ENCODE data around the gene SPRN. TPM values are rescaled to one million over a fixed set of nuclear protein-coding genes. Genes with fewer than 3 reads are reported as not detected.
"Not testable (repeated sequence)": the region's sequence is repeated elsewhere in the genome, so short reads cannot be mapped to it uniquely, and the experiment has no call there.

SPRN gene
- total RNA-seq, 1 donor from 2014 or later = not detected

DNA sequence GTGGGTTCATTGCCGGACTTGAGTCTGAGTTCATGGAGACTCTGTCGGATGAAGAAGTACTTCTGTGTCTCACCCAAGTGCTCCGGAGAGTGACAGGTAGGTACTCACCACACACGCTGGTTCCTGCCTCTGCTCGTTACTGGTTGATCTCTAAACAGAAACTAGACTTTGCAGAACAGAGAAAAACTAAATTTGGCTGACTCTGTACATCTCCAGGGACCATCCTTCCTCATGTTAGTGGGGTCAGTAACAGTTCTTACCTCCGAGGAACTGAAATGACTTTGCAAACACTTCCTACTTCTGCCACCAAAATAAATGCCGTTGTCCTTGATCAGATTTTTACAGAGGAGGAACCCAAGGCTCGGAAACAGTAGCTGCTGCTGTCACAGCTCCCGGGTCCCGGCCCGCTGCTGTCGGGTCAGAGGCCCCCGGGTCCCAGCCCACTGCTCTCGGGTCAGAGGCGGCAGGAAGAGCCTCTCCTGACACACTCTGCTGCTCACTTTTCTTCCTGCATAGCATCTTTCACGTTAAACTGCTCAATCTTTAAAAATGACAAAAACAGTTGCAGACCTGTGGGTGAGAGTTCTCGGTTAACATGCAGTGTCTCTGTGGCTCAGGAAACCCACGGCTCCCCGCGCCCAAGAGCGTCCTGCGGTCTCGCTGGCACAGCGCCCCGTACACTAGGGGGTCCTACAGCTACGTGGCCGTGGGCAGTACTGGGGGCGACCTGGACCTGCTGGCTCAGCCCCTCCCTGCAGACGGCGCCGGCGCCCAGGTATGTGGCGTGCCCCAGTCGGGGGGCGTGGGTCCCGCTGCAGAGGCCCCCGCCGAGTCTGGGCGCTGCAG is 35.2 kb downstream of the SPRN start:
- H3K27me3 Mint-ChIP-seq (ENCODE audit: low read depth) = no peaks in the 10 kb centered on the region
- peak; percentile 46 for DNase-seq (ENCODE audit: low spot score)
- peak overlapping the region; percentile 78 for H3K4me3 Mint-ChIP-seq (ENCODE audit: low read depth)
- intact Hi-C loops (cut with micrococcal nuclease) = loop anchor here (1.0 kb wide), 1 partner anchor 113 kb away; the partner anchor contains the start of gene ADAM8
- peaks cover 36% of the 10 kb centered on the region for H3K4me1 Mint-ChIP-seq (ENCODE audit: low read depth)
- H3K9me3 Mint-ChIP-seq = no peaks in the 10 kb centered on the region
- H3K36me3 Mint-ChIP-seq (ENCODE audit: low read depth) = peaks cover 12% of the 10 kb centered on the region
- peak overlapping the region; percentile 90 for H3K27ac Mint-ChIP-seq

- no peaks in the 10 kb centered on the region for H3K9me3 Mint-ChIP-seq
- peak overlapping the region; percentile 78 for H3K4me3 Mint-ChIP-seq (ENCODE audit: low read depth)
- peaks cover 35% of the 10 kb centered on the region for H3K4me1 Mint-ChIP-seq (ENCODE audit: low read depth)
- H3K27me3 Mint-ChIP-seq (ENCODE audit: low read depth) = no peaks in the 10 kb centered on the region
- H3K27ac Mint-ChIP-seq = peak overlapping the region; percentile 90
- H3K36me3 Mint-ChIP-seq (ENCODE audit: low read depth) = peaks cover 12% of the 10 kb centered on the region
- no peak for DNase-seq (ENCODE audit: low spot score)
- intact Hi-C loops (cut with micrococcal nuclease) = no loop called here
These were observed 36.0 kb downstream of the SPRN start for GRCh38 chr10:133388236-133388972.

- Mint-ChIP-seq H3K4me1 (ENCODE audit: low read depth) (peaks cover 38% of the 10 kb centered on the region), H3K36me3 (ENCODE audit: low read depth) (peaks cover 17% of the 10 kb centered on the region)
- H3K9me3 Mint-ChIP-seq; H3K27me3 Mint-ChIP-seq (ENCODE audit: low read depth); intact Hi-C loops (cut with micrococcal nuclease); H3K27ac Mint-ChIP-seq; DNase-seq (ENCODE audit: low spot score); H3K4me3 Mint-ChIP-seq (ENCODE audit: low read depth): not testable (repeated sequence)
These were observed 37.5 kb downstream of the SPRN start for GRCh38 chr10:133386951-133387350.

GRCh38 chr10:133385214-133385613 is 39.2 kb downstream of the SPRN start:
- DNase-seq (ENCODE audit: low spot score) = no peak
- no peak overlapping the region for H3K4me3 Mint-ChIP-seq (ENCODE audit: low read depth)
- intact Hi-C loops (cut with micrococcal nuclease) = no loop called here
- peaks cover 12% of the 10 kb centered on the region for H3K36me3 Mint-ChIP-seq (ENCODE audit: low read depth)
- H3K27ac Mint-ChIP-seq = no peak overlapping the region
- H3K9me3 Mint-ChIP-seq = no peaks in the 10 kb centered on the region
- peaks cover 24% of the 10 kb centered on the region for H3K4me1 Mint-ChIP-seq (ENCODE audit: low read depth)
- no peaks in the 10 kb centered on the region for H3K27me3 Mint-ChIP-seq (ENCODE audit: low read depth)

GRCh38 chr10:133384071-133384470 is 40.4 kb downstream of the SPRN start:
- H3K27me3 Mint-ChIP-seq (ENCODE audit: low read depth) = no peaks in the 10 kb centered on the region
- intact Hi-C loops (cut with micrococcal nuclease) = no loop called here
- no peak overlapping the region for H3K4me3 Mint-ChIP-seq (ENCODE audit: low read depth)
- H3K36me3 Mint-ChIP-seq (ENCODE audit: low read depth) = peaks cover 12% of the 10 kb centered on the region
- peaks cover 16% of the 10 kb centered on the region for H3K4me1 Mint-ChIP-seq (ENCODE audit: low read depth)
- no peak for DNase-seq (ENCODE audit: low spot score)
- H3K9me3 Mint-ChIP-seq = no peaks in the 10 kb centered on the region
- no peak overlapping the region for H3K27ac Mint-ChIP-seq

GRCh38 chr10:133383551-133383950 is 40.9 kb downstream of the SPRN start:
- H3K9me3 Mint-ChIP-seq = no peaks in the 10 kb centered on the region
- peaks cover 12% of the 10 kb centered on the region for H3K36me3 Mint-ChIP-seq (ENCODE audit: low read depth)
- DNase-seq (ENCODE audit: low spot score) = no peak
- no peaks in the 10 kb centered on the region for H3K27me3 Mint-ChIP-seq (ENCODE audit: low read depth)
- peaks cover 11% of the 10 kb centered on the region for H3K4me1 Mint-ChIP-seq (ENCODE audit: low read depth)
- intact Hi-C loops (cut with micrococcal nuclease) = no loop called here
- no peak overlapping the region for H3K27ac Mint-ChIP-seq
- H3K4me3 Mint-ChIP-seq (ENCODE audit: low read depth) = no peak overlapping the region

DNA sequence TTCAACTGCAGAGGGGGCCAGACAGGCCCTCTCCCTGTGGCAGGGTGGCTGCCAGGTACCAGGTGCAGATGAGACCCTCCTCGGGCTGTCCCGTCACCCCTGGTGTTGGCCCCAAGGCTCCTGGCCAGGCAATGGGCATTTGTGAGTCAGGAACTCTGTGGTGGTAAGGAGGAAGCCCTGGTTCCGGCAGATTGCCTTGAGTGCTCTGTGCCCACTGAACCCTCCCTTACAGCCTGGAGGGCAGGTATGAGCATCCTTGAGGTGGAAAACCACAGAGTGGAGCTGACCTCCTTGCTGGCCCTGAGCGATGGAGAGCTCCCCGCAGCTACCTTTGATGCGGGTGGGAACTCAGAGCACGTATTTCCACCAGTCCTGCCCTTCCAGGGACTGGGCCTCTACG is 43.4 kb downstream of the SPRN start:
- DNase-seq (ENCODE audit: low spot score) = no peak
- peaks cover 6% of the 10 kb centered on the region for H3K4me1 Mint-ChIP-seq (ENCODE audit: low read depth)
- intact Hi-C loops (cut with micrococcal nuclease) = no loop called here
- no peaks in the 10 kb centered on the region for H3K9me3 Mint-ChIP-seq
- H3K36me3 Mint-ChIP-seq (ENCODE audit: low read depth) = peaks cover 8% of the 10 kb centered on the region
- H3K27me3 Mint-ChIP-seq (ENCODE audit: low read depth) = peaks cover 2% of the 10 kb centered on the region
- no peak overlapping the region for H3K4me3 Mint-ChIP-seq (ENCODE audit: low read depth)
- no peak overlapping the region for H3K27ac Mint-ChIP-seq

DNA sequence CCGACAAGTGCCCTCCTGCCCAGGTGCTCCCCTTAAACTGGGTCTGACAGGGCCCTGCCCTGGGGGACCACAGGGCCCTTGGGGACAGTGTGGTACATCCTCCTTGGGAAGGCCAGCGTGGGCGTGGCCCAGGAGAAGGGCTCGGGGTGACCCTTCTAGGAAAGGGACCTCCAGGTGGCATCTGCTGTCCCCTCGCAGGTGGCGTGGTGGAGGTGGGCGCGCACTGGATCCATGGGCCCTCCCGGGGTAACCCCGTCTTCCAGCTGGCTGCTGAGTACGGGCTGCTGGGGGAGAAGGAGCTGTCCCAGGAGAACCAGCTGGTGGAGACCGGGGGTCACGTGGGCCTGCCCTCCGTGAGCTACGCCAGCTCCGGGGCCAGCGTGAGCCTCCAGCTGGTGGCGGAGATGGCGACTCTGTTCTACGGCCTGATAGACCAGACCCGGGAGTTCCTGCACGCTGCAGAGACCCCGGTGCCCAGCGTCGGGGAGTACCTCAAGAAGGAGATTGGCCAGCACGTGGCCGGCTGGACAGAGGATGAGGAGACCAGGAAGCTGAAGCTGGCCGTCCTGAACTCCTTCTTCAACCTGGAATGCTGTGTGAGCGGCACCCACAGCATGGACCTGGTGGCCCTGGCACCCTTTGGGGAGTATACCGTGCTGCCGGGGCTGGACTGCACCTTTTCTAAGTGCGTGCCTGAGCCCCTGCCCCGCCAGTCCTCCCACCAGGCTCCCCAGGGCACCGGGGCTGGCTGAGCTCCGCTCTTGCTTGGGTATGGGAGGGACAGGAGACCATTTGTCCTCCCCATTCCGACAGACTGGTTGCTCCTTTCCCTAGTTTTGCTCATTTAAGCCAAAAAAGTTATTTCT is 44.4 kb downstream of the SPRN start:
- peak overlapping the region; percentile 70 for H3K4me3 Mint-ChIP-seq (ENCODE audit: low read depth)
- H3K27ac Mint-ChIP-seq = no peak overlapping the region
- no peaks in the 10 kb centered on the region for H3K9me3 Mint-ChIP-seq
- DNase-seq (ENCODE audit: low spot score) = no peak
- H3K36me3 Mint-ChIP-seq (ENCODE audit: low read depth) = peaks cover 8% of the 10 kb centered on the region
- intact Hi-C loops (cut with micrococcal nuclease) = loop anchor here (2.0 to 5.0 kb wide), 2 partner anchors 71 to 843 kb away; partner anchors contain the start of genes INPP5A, TUBGCP2 and ZNF511
- peaks cover 6% of the 10 kb centered on the region for H3K4me1 Mint-ChIP-seq (ENCODE audit: low read depth)
- peaks cover 5% of the 10 kb centered on the region for H3K27me3 Mint-ChIP-seq (ENCODE audit: low read depth)

DNA sequence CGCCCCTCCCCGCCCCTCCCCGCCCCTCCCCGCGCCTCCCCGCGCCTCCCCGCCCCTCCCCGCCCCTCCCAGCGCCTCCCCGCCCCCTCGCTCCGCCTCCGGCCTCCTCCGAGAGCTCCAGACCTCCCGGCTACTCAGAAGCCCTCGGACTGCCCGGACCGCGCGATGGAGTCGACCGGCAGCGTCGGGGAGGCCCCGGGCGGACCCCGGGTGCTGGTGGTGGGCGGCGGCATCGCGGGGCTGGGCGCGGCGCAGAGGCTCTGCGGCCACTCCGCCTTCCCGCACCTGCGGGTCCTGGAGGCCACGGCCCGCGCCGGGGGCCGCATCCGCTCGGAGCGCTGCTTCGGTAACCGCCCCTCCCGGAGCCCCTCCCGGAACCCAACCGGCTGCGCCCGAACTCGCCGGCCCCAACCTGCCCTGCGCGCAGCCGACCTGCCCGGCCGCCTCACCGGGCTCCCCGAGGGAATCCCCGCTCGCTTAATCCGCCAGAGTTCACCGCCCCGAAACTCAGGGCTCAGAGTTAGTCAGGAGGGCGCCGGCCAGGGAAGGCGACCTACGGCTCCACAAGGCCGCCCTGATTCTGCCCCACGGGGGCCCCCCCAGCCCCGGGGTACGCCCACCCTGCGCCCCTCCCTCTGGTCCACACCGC is 45.1 kb downstream of the SPRN start, which contains the start of gene PAOX:
PAOX (plus strand) TSS at position 111 of the 649 bp plus-strand sequence; CDS start at position 166, 55 bp downstream.
- Mint-ChIP-seq H3K4me1 (ENCODE audit: low read depth) (peaks cover 6% of the 10 kb centered on the region), H3K36me3 (ENCODE audit: low read depth) (peaks cover 8% of the 10 kb centered on the region), H3K27ac (no peak within 1 kb of the TSS), H3K9me3 (no peaks in the 10 kb centered on the region), H3K4me3 (ENCODE audit: low read depth) (peak within 1 kb of the TSS; percentile 70), H3K27me3 (ENCODE audit: low read depth) (peaks cover 5% of the 10 kb centered on the region)
- intact Hi-C loops (cut with micrococcal nuclease) = loop anchor here (2.0 to 5.0 kb wide), 2 partner anchors 70 to 842 kb away; partner anchors contain the start of genes INPP5A, TUBGCP2 and ZNF511
- DNase-seq (ENCODE audit: low spot score) = peak; percentile 59

DNA sequence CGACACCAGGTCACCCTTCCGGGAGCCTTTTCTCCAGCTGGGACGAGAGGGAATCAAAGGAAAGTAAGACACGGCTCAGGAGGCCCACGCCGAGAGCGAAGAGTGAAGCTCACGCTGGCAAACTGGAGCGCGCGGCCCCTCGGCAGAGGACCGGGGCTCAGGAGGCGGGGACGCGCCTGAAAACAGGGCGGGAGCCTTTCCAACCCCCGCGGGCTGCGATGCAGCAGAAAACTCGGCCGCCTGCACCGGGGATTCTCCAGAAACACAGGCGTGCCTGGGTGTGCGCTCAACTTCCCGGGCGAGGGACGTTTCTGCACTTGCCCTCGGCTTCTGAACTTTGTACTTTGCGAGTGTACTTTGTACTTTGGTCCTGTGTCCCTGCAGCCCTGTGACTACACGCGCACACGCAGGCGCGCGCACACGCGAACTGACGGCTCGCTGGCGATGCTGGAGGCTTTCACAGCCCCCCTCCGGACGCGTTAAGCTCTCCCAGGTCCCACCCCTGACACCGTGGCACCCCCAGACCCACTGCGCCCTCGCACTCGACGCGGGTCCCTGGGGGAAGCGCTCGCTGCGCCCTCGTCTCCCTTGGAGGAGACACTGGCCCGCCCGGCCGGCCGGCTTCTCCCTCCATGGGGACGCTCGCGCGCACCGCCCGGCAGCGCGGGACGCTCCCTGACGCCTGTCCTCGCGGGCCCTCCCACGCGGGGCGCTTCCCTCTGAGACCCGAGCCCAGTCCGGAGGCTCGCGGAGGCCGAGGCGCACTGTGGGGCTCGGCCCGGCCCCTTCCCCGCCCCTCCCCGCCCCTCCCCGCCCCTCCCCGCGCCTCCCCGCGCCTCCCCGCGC is 46.0 kb downstream of the SPRN start:
- H3K4me3 Mint-ChIP-seq (ENCODE audit: low read depth) = peak overlapping the region; percentile 69
- H3K4me1 Mint-ChIP-seq (ENCODE audit: low read depth) = peaks cover 9% of the 10 kb centered on the region
- H3K9me3 Mint-ChIP-seq = no peaks in the 10 kb centered on the region
- intact Hi-C loops (cut with micrococcal nuclease) = loop anchor here (1.0 to 5.0 kb wide), 4 partner anchors 12 to 841 kb away; partner anchors contain the start of genes INPP5A, TUBGCP2 and ZNF511
- peaks cover 8% of the 10 kb centered on the region for H3K36me3 Mint-ChIP-seq (ENCODE audit: low read depth)
- H3K27ac Mint-ChIP-seq = no peak overlapping the region
- peak; percentile 58 for DNase-seq (ENCODE audit: low spot score)
- peaks cover 5% of the 10 kb centered on the region for H3K27me3 Mint-ChIP-seq (ENCODE audit: low read depth)

DNA sequence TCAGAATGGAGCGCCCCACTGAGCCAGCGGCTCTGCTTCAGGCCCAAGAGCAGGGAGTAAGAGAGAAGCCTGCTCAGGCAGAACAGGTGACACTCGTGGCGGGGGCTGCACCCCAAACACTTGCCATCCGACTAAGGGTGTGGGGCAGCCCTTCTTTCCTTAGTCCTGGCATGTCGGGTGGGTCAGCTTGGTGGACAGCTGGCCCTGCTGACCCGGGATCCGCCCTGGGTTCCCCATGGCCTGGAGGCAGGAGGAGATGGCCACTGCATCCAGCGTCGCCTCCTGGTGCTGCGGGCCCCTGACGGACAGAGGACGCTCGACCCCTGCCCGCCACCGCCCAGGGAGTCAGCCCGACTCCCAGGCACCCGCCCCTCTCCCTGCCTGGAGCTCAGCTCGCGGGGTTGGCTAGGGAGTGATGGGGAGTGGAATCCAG is 46.6 kb downstream of the SPRN start:
- intact Hi-C loops (cut with micrococcal nuclease) = loop anchor here (1.0 to 5.0 kb wide), 4 partner anchors 12 to 841 kb away; partner anchors contain the start of genes INPP5A, TUBGCP2 and ZNF511
- peak overlapping the region; percentile 69 for H3K4me3 Mint-ChIP-seq (ENCODE audit: low read depth)
- no peak for DNase-seq (ENCODE audit: low spot score)
- no peaks in the 10 kb centered on the region for H3K9me3 Mint-ChIP-seq
- H3K36me3 Mint-ChIP-seq (ENCODE audit: low read depth) = peaks cover 8% of the 10 kb centered on the region
- H3K4me1 Mint-ChIP-seq (ENCODE audit: low read depth) = peaks cover 10% of the 10 kb centered on the region
- peaks cover 5% of the 10 kb centered on the region for H3K27me3 Mint-ChIP-seq (ENCODE audit: low read depth)
- H3K27ac Mint-ChIP-seq = no peak overlapping the region
